Activated CD4-positive, CD25-positive, alpha-beta regulatory T cell treated with anti-CD3 and anti-CD28 coated beads, Interleukin-2, amount 50 U/mL, for 16 hours (primary cell): Measurements from ENCODE around the gene CSF1.
"Not testable (repeated sequence)": the region's sequence is repeated elsewhere in the genome, so short reads cannot be mapped to it uniquely, and the experiment has no call there.

Source experiments
- DNase-seq: peaks from one replicate; pipeline ENCODE4 v3.0.0-alpha.2; 2020; ENCODE audit warnings: low read depth, low spot score

The CSF1 gene

DNA sequence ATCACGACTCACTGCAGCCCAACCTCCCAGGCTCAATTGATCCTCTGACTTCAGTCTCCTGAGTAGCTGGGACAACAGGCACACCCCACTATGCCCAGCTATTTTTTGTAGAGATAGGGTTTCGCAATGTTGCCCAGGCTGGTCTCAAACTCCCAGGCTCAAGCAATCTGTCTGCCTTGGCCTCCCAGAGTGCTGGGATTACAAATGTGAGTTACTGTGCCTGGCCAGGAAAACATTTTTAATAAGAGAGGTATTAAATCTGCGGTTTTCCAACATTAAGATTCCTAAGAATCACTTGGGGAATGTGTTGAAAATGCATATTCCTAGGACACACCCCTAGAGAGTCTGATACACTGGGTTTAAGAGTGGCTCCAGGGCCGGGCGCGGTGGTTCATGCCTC is 8.7 kb downstream of the CSF1 start:
- DNase-seq: no peak

DNA sequence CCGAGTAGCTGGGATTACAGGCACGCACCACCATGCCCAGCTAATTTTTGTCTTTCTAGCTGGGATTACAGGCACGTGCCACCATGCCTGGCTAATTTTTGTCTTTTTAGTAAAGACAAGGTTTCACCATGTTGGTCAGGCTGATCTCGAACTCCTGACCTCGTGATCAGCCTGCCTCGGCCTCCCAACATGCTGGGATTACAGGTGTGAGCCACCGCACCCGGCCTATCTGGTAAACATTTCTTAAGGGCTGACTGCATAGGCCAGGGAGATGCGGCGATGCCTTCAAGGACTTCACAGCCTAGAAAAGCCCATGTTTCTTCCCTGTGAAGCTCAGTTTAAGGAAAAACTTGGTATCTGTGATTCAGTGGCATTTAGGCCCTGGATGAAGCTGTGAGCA is 9.7 kb downstream of the CSF1 start:
- DNase-seq: not testable (repeated sequence)

DNA sequence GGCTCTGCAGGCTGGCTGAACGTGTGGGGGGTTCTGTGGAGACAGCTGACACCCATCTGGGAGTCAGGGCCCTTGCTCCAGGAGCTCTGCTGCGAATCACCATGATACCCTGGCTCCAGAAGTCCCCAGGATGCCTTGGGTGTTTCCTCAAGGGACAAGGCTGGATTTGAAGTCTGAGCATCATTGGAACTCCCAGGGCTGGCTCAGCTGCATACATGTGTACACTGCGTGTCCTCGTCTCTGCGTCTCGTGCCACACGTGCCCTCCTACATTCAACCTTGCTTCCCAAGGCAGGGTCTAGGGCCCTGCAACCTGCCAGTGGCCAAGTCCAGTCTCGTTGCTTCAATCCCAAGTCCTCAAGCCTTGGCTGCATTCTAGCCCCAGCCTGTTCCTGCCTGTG is 11.7 kb downstream of the CSF1 start:
- DNase-seq: no peak

DNA sequence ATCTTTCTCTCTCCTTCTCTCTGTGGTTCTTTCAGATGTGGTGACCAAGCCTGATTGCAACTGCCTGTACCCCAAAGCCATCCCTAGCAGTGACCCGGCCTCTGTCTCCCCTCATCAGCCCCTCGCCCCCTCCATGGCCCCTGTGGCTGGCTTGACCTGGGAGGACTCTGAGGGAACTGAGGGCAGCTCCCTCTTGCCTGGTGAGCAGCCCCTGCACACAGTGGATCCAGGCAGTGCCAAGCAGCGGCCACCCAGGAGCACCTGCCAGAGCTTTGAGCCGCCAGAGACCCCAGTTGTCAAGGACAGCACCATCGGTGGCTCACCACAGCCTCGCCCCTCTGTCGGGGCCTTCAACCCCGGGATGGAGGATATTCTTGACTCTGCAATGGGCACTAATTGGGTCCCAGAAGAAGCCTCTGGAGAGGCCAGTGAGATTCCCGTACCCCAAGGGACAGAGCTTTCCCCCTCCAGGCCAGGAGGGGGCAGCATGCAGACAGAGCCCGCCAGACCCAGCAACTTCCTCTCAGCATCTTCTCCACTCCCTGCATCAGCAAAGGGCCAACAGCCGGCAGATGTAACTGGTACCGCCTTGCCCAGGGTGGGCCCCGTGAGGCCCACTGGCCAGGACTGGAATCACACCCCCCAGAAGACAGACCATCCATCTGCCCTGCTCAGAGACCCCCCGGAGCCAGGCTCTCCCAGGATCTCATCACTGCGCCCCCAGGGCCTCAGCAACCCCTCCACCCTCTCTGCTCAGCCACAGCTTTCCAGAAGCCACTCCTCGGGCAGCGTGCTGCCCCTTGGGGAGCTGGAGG is 12.7 kb downstream of the CSF1 start:
- no peak for DNase-seq

DNA sequence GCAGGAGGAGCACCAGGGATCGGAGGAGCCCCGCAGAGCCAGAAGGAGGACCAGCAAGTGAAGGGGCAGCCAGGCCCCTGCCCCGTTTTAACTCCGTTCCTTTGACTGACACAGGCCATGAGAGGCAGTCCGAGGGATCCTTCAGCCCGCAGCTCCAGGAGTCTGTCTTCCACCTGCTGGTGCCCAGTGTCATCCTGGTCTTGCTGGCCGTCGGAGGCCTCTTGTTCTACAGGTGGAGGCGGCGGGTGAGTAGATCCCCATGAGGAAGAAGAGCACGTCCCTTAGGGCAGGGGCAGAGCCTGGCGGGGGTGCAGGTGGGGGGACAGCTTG is 13.3 kb downstream of the CSF1 start:
- DNase-seq: no peak

DNA sequence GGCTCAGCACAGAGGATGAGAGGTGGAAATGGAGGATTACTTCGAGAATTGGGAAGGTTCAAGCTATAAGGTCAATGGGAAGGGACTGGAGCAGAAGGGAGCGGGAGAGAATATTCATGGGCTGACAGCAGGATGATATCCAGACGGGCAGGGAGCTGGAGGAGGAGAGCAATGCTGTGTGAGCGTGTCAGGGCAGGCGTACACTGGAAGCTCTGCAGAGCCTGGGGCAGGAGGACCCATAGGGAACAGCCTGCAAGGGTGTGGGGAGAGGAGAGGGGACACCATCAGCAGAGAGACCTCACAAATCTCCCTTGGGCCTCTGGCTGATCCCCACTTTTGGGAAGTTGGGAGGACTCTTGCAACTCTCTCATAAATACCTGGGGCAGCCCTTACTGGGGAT is 13.7 kb downstream of the CSF1 start:
- no peak for DNase-seq

DNA sequence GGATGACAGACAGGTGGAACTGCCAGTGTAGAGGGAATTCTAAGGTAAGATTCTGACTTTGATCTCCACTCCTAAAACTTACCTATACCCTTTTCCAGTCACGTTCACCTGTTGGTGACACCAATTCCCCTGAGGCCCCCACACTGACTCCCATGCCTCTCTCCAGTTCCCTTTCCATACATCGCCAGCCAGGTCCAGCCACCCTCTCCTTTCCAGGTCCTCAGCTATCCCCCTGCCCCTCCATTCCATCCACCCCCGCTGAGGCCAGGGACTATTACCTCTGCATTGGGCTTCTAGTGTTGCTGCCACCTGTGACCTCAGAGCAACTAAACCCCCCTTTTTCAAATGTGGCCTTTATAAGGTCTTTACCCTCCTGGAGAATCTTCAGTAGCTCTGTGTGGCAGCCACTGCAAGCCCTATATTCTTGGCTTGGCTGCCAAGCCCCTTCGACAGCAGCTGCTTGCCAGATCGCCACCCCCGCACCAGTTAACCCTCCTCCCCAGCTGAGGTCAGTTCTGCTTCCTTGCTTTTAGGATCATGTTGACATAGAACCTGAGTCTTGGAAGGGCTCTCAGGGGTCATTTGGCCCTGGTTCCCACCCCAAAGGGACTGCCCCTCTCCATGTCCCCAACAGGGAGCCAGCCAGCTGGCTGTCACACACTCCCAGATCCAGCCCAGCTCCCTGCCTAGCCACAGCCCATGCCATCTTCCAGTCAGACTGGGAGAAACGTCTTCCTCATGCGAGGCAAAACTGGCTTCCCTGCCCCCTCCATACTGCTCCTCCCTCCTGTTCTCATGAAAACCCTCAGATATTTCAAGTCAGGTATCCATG is 14.7 kb downstream of the CSF1 start:
- DNase-seq: no peak

DNA sequence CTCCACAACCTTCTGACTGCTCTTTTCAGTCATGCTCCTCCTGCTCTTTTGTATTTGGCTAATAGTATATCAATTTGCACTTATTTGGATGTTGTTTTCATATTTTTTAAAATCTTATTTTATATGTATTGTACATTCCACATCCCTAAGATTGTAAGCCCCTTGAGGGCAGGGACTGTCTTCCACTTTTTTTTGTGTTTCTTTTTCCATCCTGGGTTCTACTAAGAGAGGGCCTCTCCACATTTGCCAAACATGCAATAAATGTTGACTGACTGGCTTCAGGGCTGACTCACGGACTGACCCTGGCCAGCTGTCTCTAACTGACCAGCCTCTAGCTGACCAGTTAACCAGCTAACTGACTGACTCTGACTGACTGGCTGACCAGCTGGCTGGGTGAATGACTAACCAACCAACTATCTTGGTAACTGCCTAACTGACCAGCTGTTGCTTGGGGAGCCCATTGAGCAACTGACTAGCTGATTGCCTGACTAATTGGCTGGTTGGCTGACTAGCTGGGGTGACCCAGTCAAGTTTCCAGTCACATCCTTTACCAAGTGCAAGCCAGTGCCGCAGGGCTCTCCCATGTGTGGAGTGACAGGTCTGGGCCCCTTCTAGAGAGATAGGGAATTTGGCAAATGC is 16.1 kb downstream of the CSF1 start:
- no peak for DNase-seq

DNA sequence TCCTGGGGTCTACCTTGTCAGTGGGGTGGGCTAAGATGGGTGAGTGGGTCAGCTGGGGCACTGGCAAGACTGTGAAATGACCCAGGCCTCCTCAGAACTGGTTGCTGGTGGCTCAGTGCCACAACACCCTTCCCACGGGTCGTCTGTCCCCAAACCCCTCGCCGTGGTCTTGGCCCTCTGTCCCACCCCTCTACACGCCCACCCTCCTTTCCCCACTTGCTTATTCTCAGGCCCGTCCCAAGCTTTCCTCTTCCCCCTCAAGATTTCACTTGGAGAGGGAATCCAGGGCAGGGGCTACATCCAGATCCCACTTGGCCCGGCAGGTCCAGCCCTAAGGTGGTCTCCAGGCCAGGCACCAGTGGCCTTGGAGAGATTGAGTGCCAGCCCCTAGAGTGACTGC is 16.7 kb downstream of the CSF1 start:
- no peak for DNase-seq

DNA sequence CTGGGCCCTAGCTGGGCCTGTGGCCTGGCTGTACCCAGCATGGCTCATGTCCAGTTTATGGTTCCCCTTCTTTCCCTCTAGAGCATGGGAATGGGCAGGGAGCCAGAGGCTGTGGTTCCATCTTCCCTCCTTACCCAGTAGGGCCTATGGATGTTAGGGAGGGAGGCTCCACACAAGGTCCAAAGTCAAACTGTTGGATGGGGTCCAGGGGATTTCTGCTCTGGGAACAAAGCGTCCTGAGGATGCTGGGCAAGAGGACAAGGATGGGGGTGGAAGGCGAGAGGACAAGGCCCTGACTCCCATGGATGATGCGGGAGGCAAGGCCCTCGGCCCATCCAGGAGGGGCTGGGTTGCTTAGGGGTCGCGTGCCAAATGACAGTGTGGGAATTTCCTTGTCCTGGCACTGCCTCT is 17.3 kb downstream of the CSF1 start:
- DNase-seq: no peak

DNA sequence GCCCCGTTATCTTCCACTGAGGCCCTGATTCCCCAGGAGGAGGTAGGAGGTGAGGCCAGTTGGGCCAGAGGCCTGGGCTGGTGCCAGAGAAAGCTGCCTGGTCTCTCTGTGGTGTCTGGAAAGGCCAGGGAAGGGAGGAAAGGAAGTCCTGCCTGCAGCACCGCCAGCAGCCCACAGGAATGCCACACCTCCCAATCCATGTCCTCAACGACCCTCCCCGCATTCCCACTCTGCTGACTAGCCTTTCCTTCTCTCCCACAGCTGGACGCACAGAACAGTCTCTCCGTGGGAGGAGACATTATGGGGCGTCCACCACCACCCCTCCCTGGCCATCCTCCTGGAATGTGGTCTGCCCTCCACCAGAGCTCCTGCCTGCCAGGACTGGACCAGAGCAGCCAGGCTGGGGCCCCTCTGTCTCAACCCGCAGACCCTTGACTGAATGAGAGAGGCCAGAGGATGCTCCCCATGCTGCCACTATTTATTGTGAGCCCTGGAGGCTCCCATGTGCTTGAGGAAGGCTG is 18.0 kb downstream of the CSF1 start:
- DNase-seq: no peak

DNA sequence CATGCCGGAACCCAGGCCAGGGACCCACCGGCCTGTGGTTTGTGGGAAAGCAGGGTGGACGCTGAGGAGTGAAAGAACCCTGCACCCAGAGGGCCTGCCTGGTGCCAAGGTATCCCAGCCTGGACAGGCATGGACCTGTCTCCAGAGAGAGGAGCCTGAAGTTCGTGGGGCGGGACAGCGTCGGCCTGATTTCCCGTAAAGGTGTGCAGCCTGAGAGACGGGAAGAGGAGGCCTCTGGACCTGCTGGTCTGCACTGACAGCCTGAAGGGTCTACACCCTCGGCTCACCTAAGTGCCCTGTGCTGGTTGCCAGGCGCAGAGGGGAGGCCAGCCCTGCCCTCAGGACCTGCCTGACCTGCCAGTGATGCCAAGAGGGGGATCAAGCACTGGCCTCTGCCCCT is 18.5 kb downstream of the CSF1 start:
- DNase-seq: no peak

DNA sequence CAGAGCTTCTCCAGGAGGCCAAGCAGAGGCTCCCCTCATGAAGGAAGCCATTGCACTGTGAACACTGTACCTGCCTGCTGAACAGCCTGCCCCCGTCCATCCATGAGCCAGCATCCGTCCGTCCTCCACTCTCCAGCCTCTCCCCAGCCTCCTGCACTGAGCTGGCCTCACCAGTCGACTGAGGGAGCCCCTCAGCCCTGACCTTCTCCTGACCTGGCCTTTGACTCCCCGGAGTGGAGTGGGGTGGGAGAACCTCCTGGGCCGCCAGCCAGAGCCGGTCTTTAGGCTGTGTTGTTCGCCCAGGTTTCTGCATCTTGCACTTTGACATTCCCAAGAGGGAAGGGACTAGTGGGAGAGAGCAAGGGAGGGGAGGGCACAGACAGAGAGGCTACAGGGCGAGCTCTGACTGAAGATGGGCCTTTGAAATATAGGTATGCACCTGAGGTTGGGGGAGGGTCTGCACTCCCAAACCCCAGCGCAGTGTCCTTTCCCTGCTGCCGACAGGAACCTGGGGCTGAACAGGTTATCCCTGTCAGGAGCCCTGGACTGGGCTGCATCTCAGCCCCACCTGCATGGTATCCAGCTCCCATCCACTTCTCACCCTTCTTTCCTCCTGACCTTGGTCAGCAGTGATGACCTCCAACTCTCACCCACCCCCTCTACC is 19.1 kb downstream of the CSF1 start:
- no peak for DNase-seq

DNA sequence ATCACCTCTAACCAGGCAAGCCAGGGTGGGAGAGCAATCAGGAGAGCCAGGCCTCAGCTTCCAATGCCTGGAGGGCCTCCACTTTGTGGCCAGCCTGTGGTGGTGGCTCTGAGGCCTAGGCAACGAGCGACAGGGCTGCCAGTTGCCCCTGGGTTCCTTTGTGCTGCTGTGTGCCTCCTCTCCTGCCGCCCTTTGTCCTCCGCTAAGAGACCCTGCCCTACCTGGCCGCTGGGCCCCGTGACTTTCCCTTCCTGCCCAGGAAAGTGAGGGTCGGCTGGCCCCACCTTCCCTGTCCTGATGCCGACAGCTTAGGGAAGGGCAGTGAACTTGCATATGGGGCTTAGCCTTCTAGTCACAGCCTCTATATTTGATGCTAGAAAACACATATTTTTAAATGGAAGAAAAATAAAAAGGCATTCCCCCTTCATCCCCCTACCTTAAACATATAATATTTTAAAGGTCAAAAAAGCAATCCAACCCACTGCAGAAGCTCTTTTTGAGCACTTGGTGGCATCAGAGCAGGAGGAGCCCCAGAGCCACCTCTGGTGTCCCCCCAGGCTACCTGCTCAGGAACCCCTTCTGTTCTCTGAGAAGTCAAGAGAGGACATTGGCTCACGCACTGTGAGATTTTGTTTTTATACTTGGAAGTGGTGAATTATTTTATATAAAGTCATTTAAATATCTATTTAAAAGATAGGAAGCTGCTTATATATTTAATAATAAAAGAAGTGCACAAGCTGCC is 19.8 kb downstream of the CSF1 start:
- DNase-seq: no peak

DNA sequence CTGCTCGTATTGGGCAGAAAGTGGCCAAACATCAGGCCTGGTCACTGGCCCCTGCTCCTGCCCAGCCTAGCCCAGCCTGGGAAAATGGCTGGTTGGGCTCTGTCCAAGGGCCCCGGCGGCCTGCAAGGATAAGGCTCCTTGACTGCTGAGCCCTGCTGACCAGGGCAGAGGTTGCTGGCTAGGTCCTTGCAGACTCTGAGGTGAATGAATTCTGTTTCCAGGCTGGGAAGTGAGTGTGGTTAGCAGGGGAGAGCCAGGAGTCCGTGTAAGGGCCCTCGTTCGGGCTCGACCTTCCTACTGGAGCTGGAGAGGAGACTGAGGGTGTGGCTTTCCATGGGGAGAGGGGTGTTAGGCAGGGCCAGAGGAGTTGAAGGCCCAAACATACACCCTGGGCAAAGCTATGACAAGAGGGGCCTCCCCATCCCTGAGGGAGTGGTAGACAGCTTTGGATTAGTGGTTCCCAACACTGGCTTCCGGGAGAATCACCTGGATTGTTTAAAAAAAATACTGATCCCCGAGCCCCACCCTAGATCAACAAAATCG is 20.6 kb downstream of the CSF1 start:
- DNase-seq: no peak

DNA sequence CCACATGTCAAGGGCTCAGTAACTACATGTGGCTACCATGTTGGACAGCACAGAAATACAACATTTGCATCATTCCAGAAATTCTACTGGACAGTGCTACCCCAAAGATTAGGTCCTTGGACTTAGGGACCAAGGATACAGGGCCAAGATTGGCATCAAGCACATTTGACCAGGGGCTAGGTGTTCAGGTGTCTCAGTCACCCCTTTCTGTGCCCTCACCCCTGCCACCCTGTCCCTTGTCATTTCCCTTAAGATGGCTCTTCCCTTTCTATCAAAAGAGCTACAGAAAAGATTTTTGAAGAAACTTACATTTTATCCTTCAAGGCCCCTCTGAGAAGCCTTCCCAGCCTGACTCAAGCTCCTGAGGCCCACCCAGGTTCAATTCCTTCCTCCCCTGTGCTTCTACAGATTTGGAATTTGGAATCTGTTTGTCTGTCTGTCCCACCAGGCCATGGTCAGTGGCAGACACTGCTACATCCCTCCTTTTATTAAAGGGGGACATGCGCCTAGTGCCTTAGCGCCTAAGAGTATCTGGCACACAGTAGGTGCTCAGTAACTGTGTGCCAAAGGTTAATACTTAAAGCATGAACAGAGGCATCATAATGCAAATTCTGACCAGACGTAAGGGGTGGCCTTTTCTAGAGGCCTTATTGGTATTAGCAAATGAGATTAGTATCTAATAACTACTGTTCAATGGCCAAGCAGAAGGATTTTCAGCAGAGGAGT is 21.4 kb downstream of the CSF1 start:
- no peak for DNase-seq

DNA sequence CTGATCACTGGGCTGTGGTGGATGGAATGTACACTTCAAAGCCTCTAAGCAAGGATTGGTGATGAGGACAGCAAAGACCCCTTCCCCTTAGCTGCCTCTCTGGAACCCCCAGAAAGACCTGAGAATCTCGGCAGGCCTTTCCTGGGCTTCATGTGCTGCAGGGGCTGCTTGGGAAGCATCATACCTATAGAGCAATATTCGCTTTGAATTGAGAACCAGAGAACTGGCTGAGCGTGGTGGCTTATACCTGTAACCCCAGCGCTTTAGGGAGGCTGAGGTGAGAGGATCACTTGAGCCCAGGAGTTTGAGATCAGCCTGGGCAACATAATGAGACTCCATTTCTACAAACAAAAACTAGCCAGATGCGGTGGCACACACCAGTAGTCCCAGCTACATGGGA is 22.0 kb downstream of the CSF1 start:
- DNase-seq: no peak

DNA sequence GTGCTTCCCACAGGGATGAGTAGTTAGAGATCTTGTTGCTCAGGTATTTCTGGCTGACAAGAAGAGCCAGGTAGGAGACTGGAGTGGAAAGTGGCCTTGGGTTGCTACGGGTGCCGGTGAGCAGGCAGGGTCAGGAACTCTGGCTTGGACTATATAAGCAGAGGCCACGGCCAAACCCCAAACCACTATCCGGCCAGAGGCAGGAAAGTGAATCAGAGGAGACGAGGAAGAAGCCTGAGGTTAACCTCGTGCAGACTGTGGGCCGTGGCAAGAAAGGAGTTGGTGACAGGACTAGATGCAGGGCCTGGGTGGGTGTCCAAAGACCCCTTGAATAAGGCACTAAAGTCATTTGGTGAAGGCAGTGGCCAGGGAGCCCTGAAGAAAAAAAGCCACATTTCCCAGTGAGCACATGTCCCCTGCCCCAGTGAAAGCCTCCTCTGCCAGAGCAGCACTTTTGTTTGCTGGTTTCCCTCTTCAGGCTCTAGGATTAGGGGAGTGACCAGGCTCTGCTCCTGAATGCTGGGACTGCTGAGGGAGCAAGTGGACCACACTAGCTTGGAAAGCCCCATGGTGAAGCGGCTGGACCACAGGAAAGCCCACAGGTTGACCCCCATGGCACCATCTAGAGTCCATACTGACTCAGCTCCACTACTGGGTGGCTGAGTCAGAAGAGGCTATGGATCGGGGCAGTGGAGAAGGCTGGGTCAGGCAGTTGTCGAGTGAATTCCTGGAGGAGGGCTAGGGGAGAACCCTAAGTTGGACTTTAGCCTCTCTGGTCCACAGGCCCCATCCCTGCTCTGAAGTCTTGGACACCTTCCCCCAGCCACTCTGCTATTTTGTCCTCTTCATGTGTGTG is 23.4 kb downstream of the CSF1 start:
- no peak for DNase-seq

DNA sequence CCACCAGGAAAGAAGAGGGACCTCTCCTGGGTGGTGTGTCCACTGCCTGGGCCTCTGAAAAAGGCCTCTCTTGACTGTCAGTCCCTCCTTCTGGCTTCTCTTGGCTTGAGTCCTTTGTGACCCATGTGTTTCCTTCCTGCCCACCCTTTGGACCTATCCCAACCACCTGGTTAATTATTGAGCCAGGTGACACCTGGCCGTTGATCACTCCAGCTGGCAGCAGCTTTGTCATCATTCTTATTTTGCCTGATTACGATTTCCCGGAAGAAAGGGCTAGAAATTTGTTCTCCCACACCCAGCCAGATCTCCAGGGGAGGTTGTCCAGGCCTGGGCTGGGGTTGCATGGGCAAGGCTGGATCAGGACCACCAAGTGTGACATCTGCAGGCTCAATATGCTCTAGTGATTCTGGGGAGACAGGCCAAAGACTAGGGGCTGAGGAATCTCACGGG is 24.8 kb downstream of the CSF1 start:
- no peak for DNase-seq
